ENCODE results near the gene CASZ1. TPM values are rescaled to one million over a fixed set of nuclear protein-coding genes. Genes with fewer than 3 reads are reported as not detected.

The CASZ1 gene
- total RNA-seq, 4 donors from 2014 or later, result 140 to 210 (median 169) TPM

GRCh38 chr1:10825592-10825991 lies 29.1 kb upstream of the CASZ1 start:
- no peak for DNase-seq (ENCODE audit: low spot score in 2 of 2)
- intact Hi-C loops (cut with DNase I; ENCODE audit: low total_unique reads), result no loop called here
- TF ChIP-seq CTCF (IDR thresholded peaks at IDR 0.05) (no peak), POLR2A (IDR thresholded peaks at IDR 0.05) (no peak)
- H3K4me3 ChIP-seq (ENCODE audit: low read depth, poor library complexity, severe bottlenecking), result no peak overlapping the region
- WGBS, 2 donors, result 34 to 64% methylated on average over 3 to 6 of the region's 6 CpGs

- DNase-seq (ENCODE audit: low spot score in 2 of 2), result peak in 1 of 2 donors; percentile 37
These were observed 28.5 kb upstream of the CASZ1 start for GRCh38 chr1:10824821-10825540.

GRCh38 chr1:10823000-10823401 lies 26.6 kb upstream of the CASZ1 start:
- WGBS, 2 donors, result 48 to 56% methylated on average over 14 of the region's 14 CpGs
- TF ChIP-seq CTCF (IDR thresholded peaks at IDR 0.05), result no peak
- TF ChIP-seq POLR2A (IDR thresholded peaks at IDR 0.05), result no peak
- intact Hi-C loops (cut with DNase I; ENCODE audit: low total_unique reads), result no loop called here
- peak; percentile 46 to 89 for DNase-seq (ENCODE audit: low spot score in 2 of 2)
- H3K4me3 ChIP-seq (ENCODE audit: low read depth, poor library complexity, severe bottlenecking), result no peak overlapping the region

More at GRCh38 chr1:10824821-10825540, 28.5 kb upstream of the CASZ1 start:
- intact Hi-C loops (cut with DNase I; ENCODE audit: low total_unique reads), result no loop called here
- no peak for TF ChIP-seq CTCF (IDR thresholded peaks at IDR 0.05)
- TF ChIP-seq POLR2A (IDR thresholded peaks at IDR 0.05), result no peak
- 31 to 40% methylated on average over 18 of the region's 19 CpGs for WGBS, 2 donors
- no peak overlapping the region for H3K4me3 ChIP-seq (ENCODE audit: low read depth, poor library complexity, severe bottlenecking)

- H3K4me3 ChIP-seq (ENCODE audit: low read depth, poor library complexity, severe bottlenecking), result no peak overlapping the region
- TF ChIP-seq POLR2A (IDR thresholded peaks at IDR 0.05), result no peak
- TF ChIP-seq CTCF (IDR thresholded peaks at IDR 0.05), result no peak
- 86 to 89% methylated on average over 2 of the region's 2 CpGs for WGBS, 2 donors
- intact Hi-C loops (cut with DNase I; ENCODE audit: low total_unique reads), result no loop called here
- no peak for DNase-seq (ENCODE audit: low spot score in 2 of 2)
These were observed 24.9 kb upstream of the CASZ1 start for GRCh38 chr1:10821388-10821787.

GRCh38 chr1:10820422-10820821 lies 24.0 kb upstream of the CASZ1 start:
- H3K4me3 ChIP-seq (ENCODE audit: low read depth, poor library complexity, severe bottlenecking), result no peak overlapping the region
- WGBS, 2 donors, result 79 to 82% methylated on average over 6 to 7 of the region's 7 CpGs
- TF ChIP-seq CTCF (IDR thresholded peaks at IDR 0.05) (no peak), POLR2A (IDR thresholded peaks at IDR 0.05) (no peak)
- intact Hi-C loops (cut with DNase I; ENCODE audit: low total_unique reads), result no loop called here
- DNase-seq (ENCODE audit: low spot score in 2 of 2), result no peak

Data from lower leg skin (tissue), 4 donors.